ENCODE data around the gene WNT9A.
"Not testable (repeated sequence)": the region's sequence is repeated elsewhere in the genome, so short reads cannot be mapped to it uniquely, and the experiment has no call there.

DNA sequence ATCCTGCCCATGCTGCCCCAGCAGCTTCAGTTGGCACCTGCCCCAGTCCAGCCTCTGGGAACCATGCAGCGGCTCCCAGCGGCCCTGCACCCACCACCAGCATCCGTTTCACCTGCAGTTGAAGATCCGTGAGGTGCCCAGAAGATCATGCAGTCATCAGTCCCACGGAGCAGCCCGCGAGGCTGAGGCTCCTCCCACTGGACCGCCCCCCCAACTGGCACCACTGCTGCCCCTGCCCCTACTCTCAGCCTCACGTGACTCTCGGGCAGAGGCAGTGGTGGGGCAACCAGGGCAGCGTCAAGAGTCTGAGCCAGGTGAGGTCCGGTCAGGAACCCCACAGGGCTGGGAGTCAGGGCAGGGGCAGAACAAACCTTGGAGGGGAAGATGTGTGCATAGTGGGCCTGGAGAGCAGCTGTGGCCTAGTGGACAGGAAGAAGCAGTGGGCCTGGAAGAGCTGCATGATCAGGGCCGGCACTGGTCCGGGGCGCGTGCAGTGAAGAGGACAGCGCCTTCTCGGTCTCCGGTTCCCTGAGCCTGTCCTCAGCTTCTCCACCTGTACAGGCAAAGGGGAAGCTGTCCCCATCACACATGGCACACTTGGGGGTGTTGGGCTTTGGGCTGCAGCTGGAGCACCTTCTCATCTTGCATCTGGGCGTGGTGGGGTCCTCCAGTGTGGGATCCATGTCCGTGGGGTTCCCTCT, 28.0 kb upstream of the WNT9A start:
- not testable (repeated sequence) for TF ChIP-seq CREM (CRISPR knock-in tag; IDR thresholded peaks at IDR 0.05); CTCF (IDR thresholded peaks at IDR 0.05); AFF4 (CRISPR knock-in tag; IDR thresholded peaks at IDR 0.05; ENCODE audit: borderline replicate concordance); ZNF317 (CRISPR knock-in tag; IDR thresholded peaks at IDR 0.05; ENCODE audit: borderline replicate concordance, low read depth); NR2C2 (CRISPR knock-in tag; IDR thresholded peaks at IDR 0.05)
- TF ChIP-seq, protein P1, sequence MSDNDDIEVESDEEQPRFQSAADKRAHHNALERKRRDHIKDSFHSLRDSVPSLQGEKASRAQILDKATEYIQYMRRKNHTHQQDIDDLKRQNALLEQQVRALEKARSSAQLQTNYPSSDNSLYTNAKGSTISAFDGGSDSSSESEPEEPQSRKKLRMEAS (CRISPR knock-in tag; IDR thresholded peaks at IDR 0.05) = not testable (repeated sequence)
